ENCODE data around the gene MRAS.

Gene MRAS

GRCh38 chr3:138394156-138394555, 45.8 kb downstream of the MRAS start:
- TF ChIP-seq, protein P1, sequence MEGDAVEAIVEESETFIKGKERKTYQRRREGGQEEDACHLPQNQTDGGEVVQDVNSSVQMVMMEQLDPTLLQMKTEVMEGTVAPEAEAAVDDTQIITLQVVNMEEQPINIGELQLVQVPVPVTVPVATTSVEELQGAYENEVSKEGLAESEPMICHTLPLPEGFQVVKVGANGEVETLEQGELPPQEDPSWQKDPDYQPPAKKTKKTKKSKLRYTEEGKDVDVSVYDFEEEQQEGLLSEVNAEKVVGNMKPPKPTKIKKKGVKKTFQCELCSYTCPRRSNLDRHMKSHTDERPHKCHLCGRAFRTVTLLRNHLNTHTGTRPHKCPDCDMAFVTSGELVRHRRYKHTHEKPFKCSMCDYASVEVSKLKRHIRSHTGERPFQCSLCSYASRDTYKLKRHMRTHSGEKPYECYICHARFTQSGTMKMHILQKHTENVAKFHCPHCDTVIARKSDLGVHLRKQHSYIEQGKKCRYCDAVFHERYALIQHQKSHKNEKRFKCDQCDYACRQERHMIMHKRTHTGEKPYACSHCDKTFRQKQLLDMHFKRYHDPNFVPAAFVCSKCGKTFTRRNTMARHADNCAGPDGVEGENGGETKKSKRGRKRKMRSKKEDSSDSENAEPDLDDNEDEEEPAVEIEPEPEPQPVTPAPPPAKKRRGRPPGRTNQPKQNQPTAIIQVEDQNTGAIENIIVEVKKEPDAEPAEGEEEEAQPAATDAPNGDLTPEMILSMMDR (IDR thresholded peaks at IDR 0.05; ENCODE audit: insufficient read depth, low read length, poor library complexity, severe bottlenecking): no peak
- Histone ChIP-seq H3K27me3 (replicated peaks; ENCODE audit: control insufficient read depth, insufficient read depth, low read length) (peaks cover 7% of the 10 kb centered on the region), H3K36me3 (ENCODE audit: control insufficient read depth, insufficient read depth, low read length) (no peaks in the 10 kb centered on the region), H3K4me3 (replicated peaks; ENCODE audit: low read depth, low read length) (no peak overlapping the region)
- DNase-seq (ENCODE audit: extremely low read depth, insufficient read length): no peak

DNA sequence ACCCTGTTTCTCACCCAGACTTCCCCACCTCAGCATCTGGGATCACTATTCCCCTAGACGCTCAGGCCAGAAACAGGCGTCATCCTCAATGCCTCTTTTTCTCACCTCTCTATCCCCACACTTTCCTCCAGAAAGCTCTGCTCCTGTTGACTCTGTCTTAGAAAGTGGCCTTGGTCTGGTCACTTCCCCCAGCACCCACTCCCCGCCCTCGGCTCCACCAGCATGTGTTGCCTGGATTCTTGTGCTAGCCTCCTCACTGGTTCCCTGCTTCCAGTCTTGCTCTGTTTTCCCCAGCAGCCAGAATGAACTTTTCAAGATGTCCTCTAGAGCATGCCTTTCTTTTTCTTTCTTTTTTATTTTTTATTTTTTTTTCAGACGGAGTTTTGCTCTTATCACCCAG, 46.3 kb downstream of the MRAS start:
- Histone ChIP-seq H3K36me3 (ENCODE audit: control insufficient read depth, insufficient read depth, low read length) (no peaks in the 10 kb centered on the region), H3K27me3 (replicated peaks; ENCODE audit: control insufficient read depth, insufficient read depth, low read length) (peaks cover 5% of the 10 kb centered on the region), H3K4me3 (replicated peaks; ENCODE audit: low read depth, low read length) (no peak overlapping the region)
- no peak for DNase-seq (ENCODE audit: extremely low read depth, insufficient read length)
- TF ChIP-seq, protein P1 (IDR thresholded peaks at IDR 0.05; ENCODE audit: insufficient read depth, low read length, poor library complexity, severe bottlenecking): no peak

DNA sequence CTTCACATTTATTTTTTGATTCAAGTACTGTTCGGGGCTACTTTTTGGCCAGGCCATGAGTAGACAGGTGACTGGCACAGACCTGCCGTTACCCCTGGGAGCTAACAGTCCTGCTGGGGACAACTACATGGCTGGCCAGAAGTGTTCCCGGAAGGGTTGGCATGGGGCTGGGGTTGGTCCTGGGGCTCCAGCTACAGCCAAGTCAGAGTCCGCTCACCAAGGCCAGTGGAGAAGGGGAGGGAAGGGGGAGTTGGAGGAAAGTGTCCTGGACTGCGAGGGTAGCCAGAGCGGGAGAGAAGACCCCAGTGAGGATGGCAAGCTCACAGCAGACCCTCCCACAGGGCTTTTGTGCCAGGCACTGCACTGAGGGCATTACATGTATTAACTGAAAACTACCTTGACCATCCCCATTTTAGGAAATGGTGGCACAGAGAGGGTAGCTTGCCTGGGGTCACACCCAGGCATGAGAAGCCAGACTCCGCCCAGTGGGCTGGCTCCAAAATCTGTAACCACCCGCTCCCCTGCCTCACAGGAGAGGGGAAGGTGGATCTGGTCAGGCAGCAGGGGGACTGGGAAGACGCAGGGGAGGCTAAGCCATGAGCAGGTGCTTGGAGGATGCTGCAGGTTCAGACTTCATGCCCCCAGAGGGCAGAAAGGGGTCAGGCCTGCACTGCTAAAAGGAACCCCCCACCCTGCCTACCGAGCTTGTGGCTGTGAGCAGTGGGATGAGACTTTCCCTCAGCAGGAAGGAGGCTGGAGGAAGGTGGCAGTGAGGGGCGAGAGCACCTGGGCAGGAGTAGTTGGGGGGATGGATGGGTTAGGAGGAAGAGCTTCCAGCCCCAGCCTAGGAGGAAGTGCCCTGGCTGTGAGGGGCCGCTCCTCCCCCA, 47.7 kb downstream of the MRAS start:
- H3K4me3 ChIP-seq (replicated peaks; ENCODE audit: low read depth, low read length): no peak overlapping the region
- TF ChIP-seq, protein P1 (IDR thresholded peaks at IDR 0.05; ENCODE audit: insufficient read depth, low read length, poor library complexity, severe bottlenecking): no peak
- DNase-seq (ENCODE audit: extremely low read depth, insufficient read length): no peak
- H3K27me3 ChIP-seq (replicated peaks; ENCODE audit: control insufficient read depth, insufficient read depth, low read length): peaks cover 4% of the 10 kb centered on the region
- H3K36me3 ChIP-seq (ENCODE audit: control insufficient read depth, insufficient read depth, low read length): no peaks in the 10 kb centered on the region

GRCh38 chr3:138396752-138397410, 48.5 kb downstream of the MRAS start:
- DNase-seq (ENCODE audit: extremely low read depth, insufficient read length): no peak
- no peaks in the 10 kb centered on the region for H3K36me3 ChIP-seq (ENCODE audit: control insufficient read depth, insufficient read depth, low read length)
- TF ChIP-seq, protein P1 (IDR thresholded peaks at IDR 0.05; ENCODE audit: insufficient read depth, low read length, poor library complexity, severe bottlenecking): no peak
- no peak overlapping the region for H3K4me3 ChIP-seq (replicated peaks; ENCODE audit: low read depth, low read length)
- peaks cover 4% of the 10 kb centered on the region for H3K27me3 ChIP-seq (replicated peaks; ENCODE audit: control insufficient read depth, insufficient read depth, low read length)

DNA sequence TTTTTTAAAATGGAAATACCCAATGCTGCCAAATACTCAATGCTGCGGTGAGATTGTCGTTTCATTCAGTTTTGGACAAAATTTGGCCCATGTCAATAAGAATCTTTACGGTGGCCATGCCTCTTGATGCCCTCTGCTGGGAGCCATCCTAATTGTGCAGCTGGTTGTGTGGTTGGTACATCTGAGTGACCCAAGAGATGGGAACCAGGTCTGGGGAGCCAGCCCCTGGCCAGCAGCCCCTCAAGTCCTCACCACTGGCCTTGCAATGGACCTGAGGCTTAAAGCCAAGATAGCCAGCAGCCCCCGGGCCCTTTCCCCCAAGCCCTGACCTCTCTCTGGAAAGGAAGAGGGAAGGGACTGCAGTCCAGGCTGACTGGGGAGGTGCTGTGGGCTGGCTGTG, 49.6 kb downstream of the MRAS start:
- TF ChIP-seq, protein P1 (IDR thresholded peaks at IDR 0.05; ENCODE audit: insufficient read depth, low read length, poor library complexity, severe bottlenecking): peak; percentile 24
- no peak for DNase-seq (ENCODE audit: extremely low read depth, insufficient read length)
- no peak overlapping the region for H3K4me3 ChIP-seq (replicated peaks; ENCODE audit: low read depth, low read length)
- peaks cover 7% of the 10 kb centered on the region for H3K27me3 ChIP-seq (replicated peaks; ENCODE audit: control insufficient read depth, insufficient read depth, low read length)
- no peaks in the 10 kb centered on the region for H3K36me3 ChIP-seq (ENCODE audit: control insufficient read depth, insufficient read depth, low read length)

Data from GM06990 (cell line).